Medulla oblongata (tissue), 1 donor: ENCODE data around the gene COX7A2.

ENCODE experiments used
- DNase-seq: peaks from one replicate; pipeline ENCODE4 v3.0.0-alpha.2; 2015; ENCODE audit errors: extremely low spot score

Gene COX7A2

GRCh38 chr6:75199889-75200288 lies 43.7 kb downstream of the COX7A2 start:
- DNase-seq, result no peak

GRCh38 chr6:75196081-75196687 lies 47.4 kb downstream of the COX7A2 start:
- DNase-seq, result no peak

GRCh38 chr6:75188221-75188925 lies 55.2 kb downstream of the COX7A2 start:
- no peak for DNase-seq
